Psoas muscle (tissue), 8 donors: ENCODE measurements around the gene CTSF. TPM values are rescaled to one million over a fixed set of nuclear protein-coding genes. Genes with fewer than 3 reads are reported as not detected.

Source experiments
- ATAC-seq, 4 donors: fragments of 200-7000 bp; cut with Tn5 transposase; one replicate each; pipeline ENCODE4 v1.9.1; 2020; ENCODE audit warnings: moderate library complexity in 3 of 4, mild to moderate bottlenecking in 2 of 4
- DNase-seq, 2 donors: peaks; one replicate each; pipeline ENCODE4 v3.0.0-alpha.2; 2020
- H3K27ac ChIP-seq: fragments of 200-600 bp; one replicate; pipeline ENCODE4 v1.8.0; 2022
- H3K27me3 ChIP-seq, 3 donors: fragments of 200-600 bp in 1 of 3; one replicate each; pipeline versions ENCODE4 v1.6.1 to v1.8.0; 2013 to 2022; ENCODE audit warnings: low read length in 2 of 3, mild to moderate bottlenecking in 2 of 3, moderate library complexity in 1 of 3; ENCODE audit not compliant: insufficient read depth in 3 of 3
- H3K36me3 ChIP-seq, 2 donors: fragments of 200-600 bp in 1 of 2; one replicate each; pipeline versions ENCODE4 v1.6.1 to v1.8.0; 2013 to 2022; ENCODE audit warnings: low read depth in 1 of 2, mild to moderate bottlenecking in 1 of 2, moderate library complexity in 1 of 2; ENCODE audit not compliant: insufficient read depth in 1 of 2
- H3K4me1 ChIP-seq: fragments of 200-600 bp; one replicate; pipeline ENCODE4 v1.8.0; 2022
- H3K4me3 ChIP-seq: fragments of 200-600 bp; one replicate; pipeline ENCODE4 v1.8.0; 2022; ENCODE audit warnings: mild to moderate bottlenecking
- H3K9me3 ChIP-seq: fragments of 200-600 bp; one replicate; pipeline ENCODE4 v1.8.0; 2022
- WGBS, 3 donors: extraction: QIAGEN DNeasy Blood & Tissue Kit; methylation state at CpG; one replicate each; pipeline versions ENCODE4 v1.1.6 to v1.1.7; 2013; 5-methylcytosine and 5-hydroxymethylcytosine counted together
- intact Hi-C, 2 donors: fragments of 100-400 bp; cut with DNase I; formaldehyde crosslinking; loops; one replicate each; pipeline versions ENCODE4 v1.11.0 to v1.14.2; 2022
- polyA plus RNA-seq, 3 donors: library from polyadenylated mRNA; stranded (reverse); fragments of 200-250 nt; gene quantifications; one replicate each; pipeline ENCODE4 v1.2.3, GENCODE V29; 2013
- total RNA-seq, 4 donors: library from RNA; stranded (reverse); fragmentation: NEBNext Ultra II Directional in 2 of 4; extraction: Animal tissue kit (Norgen Biotek cat#: 25700) in 2 of 4; gene quantifications; one replicate each; pipeline versions ENCODE4 v1.2.1 to v1.2.4, GENCODE V29; 2021 to 2023
- TF ChIP-seq, protein P1 (sequence below): fragments of 200-600 bp; IDR thresholded peaks from one replicate; pipeline ENCODE4 v1.8.0; 2022; ENCODE audit warnings: antibody characterized with exemption
- donor health status: healthy with polysubstance abuse.
- donor health status: DM: no; HTN: no; CAD: no; lungs with moderate emphysema.
- donor health status: Bipolar disorder and iron deficiency.
- donor health status: healthy.
- donor health status: DM: yes; HTN: yes; CAD: no.
- donor health status: DM: no; HTN: no; CAD: no.
- donor health status: DM: no; HTN: no; CAD: no.
- donor health status: DM: yes; HTN: yes; CAD: no.

Gene CTSF
- total and polyA plus RNA-seq, 7 donors, result 16.5 to 79.0 (median 31.8) TPM

- H3K27ac ChIP-seq, result peak overlapping the region; percentile 51
- H3K9me3 ChIP-seq, result no peaks in the 10 kb centered on the region
- H3K27me3 ChIP-seq, result no peaks in the 10 kb centered on the region
- TF ChIP-seq, protein P1, sequence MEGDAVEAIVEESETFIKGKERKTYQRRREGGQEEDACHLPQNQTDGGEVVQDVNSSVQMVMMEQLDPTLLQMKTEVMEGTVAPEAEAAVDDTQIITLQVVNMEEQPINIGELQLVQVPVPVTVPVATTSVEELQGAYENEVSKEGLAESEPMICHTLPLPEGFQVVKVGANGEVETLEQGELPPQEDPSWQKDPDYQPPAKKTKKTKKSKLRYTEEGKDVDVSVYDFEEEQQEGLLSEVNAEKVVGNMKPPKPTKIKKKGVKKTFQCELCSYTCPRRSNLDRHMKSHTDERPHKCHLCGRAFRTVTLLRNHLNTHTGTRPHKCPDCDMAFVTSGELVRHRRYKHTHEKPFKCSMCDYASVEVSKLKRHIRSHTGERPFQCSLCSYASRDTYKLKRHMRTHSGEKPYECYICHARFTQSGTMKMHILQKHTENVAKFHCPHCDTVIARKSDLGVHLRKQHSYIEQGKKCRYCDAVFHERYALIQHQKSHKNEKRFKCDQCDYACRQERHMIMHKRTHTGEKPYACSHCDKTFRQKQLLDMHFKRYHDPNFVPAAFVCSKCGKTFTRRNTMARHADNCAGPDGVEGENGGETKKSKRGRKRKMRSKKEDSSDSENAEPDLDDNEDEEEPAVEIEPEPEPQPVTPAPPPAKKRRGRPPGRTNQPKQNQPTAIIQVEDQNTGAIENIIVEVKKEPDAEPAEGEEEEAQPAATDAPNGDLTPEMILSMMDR, result no peak
- ATAC-seq (peak; percentile 63 to 95 (median 93)), DNase-seq (peak in 1 of 2 donors; percentile 75)
- H3K4me3 ChIP-seq, result no peak overlapping the region
- WGBS, 3 donors, result 36 to 63% (median 41%) methylated on average over 10 of the region's 10 CpGs
- intact Hi-C loops, result no loop called here
- no peaks in the 10 kb centered on the region for H3K4me1 ChIP-seq
- H3K36me3 ChIP-seq, result peaks cover 3 to 59% of the 10 kb centered on the region in 2 donors
Measured at GRCh38 chr11:66524304-66525040, 43.9 kb downstream of the CTSF start.

- Histone ChIP-seq H3K4me1 (no peaks in the 10 kb centered on the region), H3K9me3 (no peaks in the 10 kb centered on the region), H3K27ac (no peak overlapping the region), H3K4me3 (no peak overlapping the region), H3K36me3 (peaks cover 3 to 67% of the 10 kb centered on the region in 2 donors), H3K27me3 (no peaks in the 10 kb centered on the region)
- intact Hi-C loops, result no loop called here
- DNase-seq, result peak in 1 of 2 donors; percentile 44
- TF ChIP-seq, protein P1, result no peak
- ATAC-seq, result peak in 2 of 4 donors; percentile 4 to 21
- 87 to 91% (median 87%) methylated on average over 11 of the region's 11 CpGs for WGBS, 3 donors
Measured at GRCh38 chr11:66523611-66524010, 44.8 kb downstream of the CTSF start.

Other genes with a start within 250 kb of the CTSF start
- gene RIN1, start 232.2 kb downstream of the CTSF start, total RNA-seq, result 1 to 10 TPM; 3.9 to 6.9 (median 6.1) TPM
- gene RIN1, start 232.2 kb downstream of the CTSF start, polyA plus RNA-seq, result 10 to 100 TPM in 1 of 3 donors, 1 to 10 TPM in 2; 1.2 to 38.0 (median 2.0) TPM
- gene BRMS1, start 223.5 kb downstream of the CTSF start, total RNA-seq, result 10 to 100 TPM; 12.6 to 33.8 (median 19.9) TPM
- gene BRMS1, start 223.5 kb downstream of the CTSF start, polyA plus RNA-seq, result 100 to 1,000 TPM in 1 of 3 donors, 10 to 100 TPM in 2; 55.9 to 152 (median 91.3) TPM
- 10 to 100 TPM; 17.0 to 21.0 (median 18.4) TPM for gene B4GAT1, start 221.0 kb downstream of the CTSF start, total RNA-seq
- gene B4GAT1, start 221.0 kb downstream of the CTSF start, polyA plus RNA-seq, result 10 to 100 TPM; 12.6 to 50.3 (median 24.5) TPM
- 10 to 100 TPM; 14.9 to 94.1 (median 51.0) TPM for gene SLC29A2, start 196.8 kb downstream of the CTSF start, total RNA-seq
- gene SLC29A2, start 196.8 kb downstream of the CTSF start, polyA plus RNA-seq, result 10 to 100 TPM; 14.9 to 84.5 (median 69.5) TPM
- gene NPAS4, start 147.6 kb downstream of the CTSF start, total RNA-seq, result not detected
- gene NPAS4, start 147.6 kb downstream of the CTSF start, polyA plus RNA-seq, result under 1 TPM in 1 of 3 donors, not detected in 2; 0.05 TPM
- gene MRPL11, start 129.8 kb downstream of the CTSF start, total RNA-seq, result 10 to 100 TPM; 37.0 to 57.4 (median 48.7) TPM
- gene MRPL11, start 129.8 kb downstream of the CTSF start, polyA plus RNA-seq, result 10 to 100 TPM; 60.4 to 60.9 (median 60.7) TPM
- 10 to 100 TPM in 2 of 4 donors, 1 to 10 TPM in 2; 5.3 to 22.5 (median 11.4) TPM for gene PELI3, start 101.7 kb downstream of the CTSF start, total RNA-seq
- gene PELI3, start 101.7 kb downstream of the CTSF start, polyA plus RNA-seq, result 10 to 100 TPM in 2 of 3 donors, 1 to 10 TPM in 1; 3.1 to 46.8 (median 14.4) TPM
- 10 to 100 TPM; 24.0 to 44.4 (median 29.8) TPM for gene DPP3, start 88.2 kb downstream of the CTSF start, total RNA-seq
- gene DPP3, start 88.2 kb downstream of the CTSF start, polyA plus RNA-seq, result 10 to 100 TPM; 30.7 to 58.7 (median 57.9) TPM
- 10 to 100 TPM in 3 of 4 donors, 1 to 10 TPM in 1; 8.4 to 15.3 (median 12.1) TPM for gene BBS1, start 58.0 kb downstream of the CTSF start, total RNA-seq
- gene BBS1, start 58.0 kb downstream of the CTSF start, polyA plus RNA-seq, result 10 to 100 TPM in 1 of 3 donors, 1 to 10 TPM in 2; 4.4 to 13.8 (median 5.0) TPM
- 1 to 10 TPM; 3.9 to 6.5 (median 5.2) TPM for gene ZDHHC24, start 22.6 kb downstream of the CTSF start, total RNA-seq
- 1 to 10 TPM; 5.4 to 7.6 (median 5.5) TPM for gene ZDHHC24, start 22.6 kb downstream of the CTSF start, polyA plus RNA-seq
- 100 to 1,000 TPM in 1 of 4 donors, 10 to 100 TPM in 2, 1 to 10 TPM in 1; 2.9 to 254 (median 78.4) TPM for gene ACTN3, start 21.7 kb downstream of the CTSF start, total RNA-seq
- 100 to 1,000 TPM in 1 of 3 donors, 10 to 100 TPM in 1, 1 to 10 TPM in 1; 8.7 to 531 (median 15.1) TPM for gene ACTN3, start 21.7 kb downstream of the CTSF start, polyA plus RNA-seq
- under 1 TPM in 3 of 4 donors, not detected in 1; 0.36 to 0.46 (median 0.36) TPM for gene CCDC87, start 24.5 kb upstream of the CTSF start, total RNA-seq
- 1 to 10 TPM in 1 of 3 donors, under 1 TPM in 2; 0.06 to 1.1 (median 0.20) TPM for gene CCDC87, start 24.5 kb upstream of the CTSF start, polyA plus RNA-seq
- 10 to 100 TPM; 10.5 to 17.0 (median 14.8) TPM for gene CCS, start 24.6 kb upstream of the CTSF start, total RNA-seq
- 10 to 100 TPM; 15.2 to 22.9 (median 15.7) TPM for gene CCS, start 24.6 kb upstream of the CTSF start, polyA plus RNA-seq
- gene RBM14, start 48.0 kb upstream of the CTSF start, total RNA-seq, result 10 to 100 TPM; 21.1 to 39.3 (median 34.0) TPM
- 10 to 100 TPM; 15.0 to 22.6 (median 17.6) TPM for gene RBM14, start 48.0 kb upstream of the CTSF start, polyA plus RNA-seq
- gene RBM4, start 70.1 kb upstream of the CTSF start, total RNA-seq, result 10 to 100 TPM; 54.5 to 80.8 (median 66.8) TPM
- gene RBM4, start 70.1 kb upstream of the CTSF start, polyA plus RNA-seq, result 10 to 100 TPM; 54.8 to 67.4 (median 57.9) TPM
- 10 to 100 TPM in 2 of 4 donors, 1 to 10 TPM in 2; 3.6 to 11.0 (median 8.2) TPM for gene RBM4B, start 109.3 kb upstream of the CTSF start, total RNA-seq
- gene RBM4B, start 109.3 kb upstream of the CTSF start, polyA plus RNA-seq, result 10 to 100 TPM in 1 of 3 donors, 1 to 10 TPM in 2; 8.9 to 12.8 (median 10.0) TPM
- gene SPTBN2, start 160.6 kb upstream of the CTSF start, total RNA-seq, result 1 to 10 TPM in 1 of 4 donors, under 1 TPM in 3; 0.08 to 1.4 (median 0.72) TPM
- under 1 TPM in 2 of 3 donors, not detected in 1; 0.08 to 0.16 TPM for gene SPTBN2, start 160.6 kb upstream of the CTSF start, polyA plus RNA-seq